ENCODE data around the gene TSPAN10.

DNA sequence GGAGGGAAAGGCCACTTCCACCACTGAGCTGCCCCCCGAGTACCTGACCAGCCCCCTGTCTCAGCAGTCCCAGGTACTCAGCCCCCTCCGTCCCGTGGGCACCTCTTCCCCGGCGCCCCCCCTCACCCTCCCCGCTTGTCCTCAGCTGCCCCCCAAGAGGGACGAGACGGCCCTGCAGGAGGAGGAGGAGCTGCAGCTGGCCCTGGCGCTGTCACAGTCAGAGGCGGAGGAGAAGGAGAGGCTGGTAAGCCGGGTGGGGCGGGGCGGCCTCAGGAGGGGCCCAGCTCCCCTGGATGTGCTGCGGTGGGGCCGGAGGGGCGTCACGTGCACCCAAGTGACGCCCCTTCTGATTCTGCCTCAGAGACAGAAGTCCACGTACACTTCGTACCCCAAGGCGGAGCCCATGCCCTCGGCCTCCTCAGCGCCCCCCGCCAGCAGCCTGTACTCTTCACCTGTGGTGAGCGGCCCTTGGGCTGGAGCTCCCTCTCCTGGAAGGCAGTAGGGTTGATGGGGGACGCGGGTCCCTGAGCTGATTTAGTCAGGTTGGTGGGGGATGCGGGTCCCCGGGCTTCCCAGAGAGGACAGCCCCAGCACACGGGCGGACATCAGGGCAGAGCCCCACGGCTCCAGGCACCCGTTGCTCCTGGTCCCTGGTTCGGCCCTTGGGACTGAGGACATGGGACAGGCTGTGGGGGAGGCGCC is 56.7 kb downstream of the TSPAN10 start:
- TF ChIP-seq, protein P1, sequence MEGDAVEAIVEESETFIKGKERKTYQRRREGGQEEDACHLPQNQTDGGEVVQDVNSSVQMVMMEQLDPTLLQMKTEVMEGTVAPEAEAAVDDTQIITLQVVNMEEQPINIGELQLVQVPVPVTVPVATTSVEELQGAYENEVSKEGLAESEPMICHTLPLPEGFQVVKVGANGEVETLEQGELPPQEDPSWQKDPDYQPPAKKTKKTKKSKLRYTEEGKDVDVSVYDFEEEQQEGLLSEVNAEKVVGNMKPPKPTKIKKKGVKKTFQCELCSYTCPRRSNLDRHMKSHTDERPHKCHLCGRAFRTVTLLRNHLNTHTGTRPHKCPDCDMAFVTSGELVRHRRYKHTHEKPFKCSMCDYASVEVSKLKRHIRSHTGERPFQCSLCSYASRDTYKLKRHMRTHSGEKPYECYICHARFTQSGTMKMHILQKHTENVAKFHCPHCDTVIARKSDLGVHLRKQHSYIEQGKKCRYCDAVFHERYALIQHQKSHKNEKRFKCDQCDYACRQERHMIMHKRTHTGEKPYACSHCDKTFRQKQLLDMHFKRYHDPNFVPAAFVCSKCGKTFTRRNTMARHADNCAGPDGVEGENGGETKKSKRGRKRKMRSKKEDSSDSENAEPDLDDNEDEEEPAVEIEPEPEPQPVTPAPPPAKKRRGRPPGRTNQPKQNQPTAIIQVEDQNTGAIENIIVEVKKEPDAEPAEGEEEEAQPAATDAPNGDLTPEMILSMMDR (IDR thresholded peaks at IDR 0.05): no peak
- no peak for TF ChIP-seq POLR2A (IDR thresholded peaks at IDR 0.05)

Data from heart left ventricle (tissue), 13 donors.